ENCODE measurements around the gene OSBP2.
"Not testable (repeated sequence)": the region's sequence is repeated elsewhere in the genome, so short reads cannot be mapped to it uniquely, and the experiment has no call there.

The OSBP2 gene

GRCh38 chr22:30773919-30774318 lies 79.2 kb downstream of the OSBP2 start:
- no peak for DNase-seq

- DNase-seq: no peak
Observed at GRCh38 chr22:30774566-30774965, 79.9 kb downstream of the OSBP2 start.

DNA sequence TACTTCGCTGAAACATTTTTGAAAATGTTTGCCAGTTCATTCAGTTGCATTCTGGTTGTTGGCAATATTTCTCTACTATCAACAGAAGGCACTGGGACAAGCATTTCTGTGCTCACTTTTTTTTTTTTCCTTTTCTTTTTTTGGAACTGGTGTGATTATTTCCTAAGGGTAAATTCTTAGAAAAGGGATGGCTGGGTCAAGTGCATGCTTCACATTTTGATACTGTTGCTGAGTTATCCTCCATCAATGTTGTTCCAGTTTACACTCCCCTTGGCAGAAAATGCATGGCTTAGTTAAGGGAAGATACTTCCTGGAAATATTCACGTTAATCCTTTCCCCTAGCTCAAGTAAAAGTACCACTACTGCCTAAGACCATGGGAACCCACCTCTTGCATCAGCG lies 81.8 kb downstream of the OSBP2 start:
- no peak for DNase-seq

GRCh38 chr22:30777146-30777545 lies 82.5 kb downstream of the OSBP2 start:
- DNase-seq: not testable (repeated sequence)

GRCh38 chr22:30777587-30777986 lies 82.9 kb downstream of the OSBP2 start:
- no peak for DNase-seq

DNA sequence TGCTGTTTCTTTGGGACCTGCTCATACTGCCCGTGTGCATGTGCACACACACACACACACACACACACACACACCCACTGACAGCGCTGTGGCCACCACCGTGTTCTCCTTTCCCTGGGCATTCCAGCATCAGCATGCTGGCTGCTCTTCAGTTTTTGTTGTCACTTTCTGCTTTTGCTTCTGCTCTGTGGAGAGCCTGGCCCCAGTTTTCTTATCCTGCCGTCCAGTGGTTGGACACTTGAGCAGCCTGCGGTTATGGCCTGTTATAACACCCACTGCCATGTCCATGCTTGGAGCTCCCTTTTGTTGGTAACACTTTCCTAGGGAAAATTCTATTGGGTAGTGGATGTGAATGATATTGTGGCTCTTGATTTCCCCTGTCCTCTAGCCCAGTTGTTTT lies 83.6 kb downstream of the OSBP2 start:
- no peak for DNase-seq

GRCh38 chr22:30780026-30780425 lies 85.4 kb downstream of the OSBP2 start:
- DNase-seq: no peak

GRCh38 chr22:30781271-30781875 lies 86.7 kb downstream of the OSBP2 start:
- DNase-seq: no peak

DNA sequence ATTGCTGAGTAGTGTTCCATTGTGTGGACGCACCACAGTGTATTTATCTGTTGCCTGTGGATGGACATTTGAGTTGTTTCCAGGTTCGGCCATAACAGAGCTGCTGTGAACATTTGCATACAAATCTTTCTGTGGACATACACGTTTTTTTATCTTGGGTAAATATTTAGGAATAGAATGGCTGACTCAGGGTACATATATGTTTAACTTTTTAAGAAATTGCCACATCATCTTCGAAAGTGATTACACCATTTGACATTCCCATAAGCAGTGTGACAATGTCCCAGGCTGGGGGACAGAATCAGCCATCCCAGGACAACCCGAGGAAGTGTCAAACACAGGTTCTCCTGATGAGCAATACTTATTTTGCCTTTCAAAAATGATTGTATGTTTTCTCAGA lies 87.9 kb downstream of the OSBP2 start:
- no peak for DNase-seq

GRCh38 chr22:30783021-30783420 lies 88.3 kb downstream of the OSBP2 start:
- no peak for DNase-seq

GRCh38 chr22:30785527-30785926 lies 90.9 kb downstream of the OSBP2 start:
- no peak for DNase-seq

DNA sequence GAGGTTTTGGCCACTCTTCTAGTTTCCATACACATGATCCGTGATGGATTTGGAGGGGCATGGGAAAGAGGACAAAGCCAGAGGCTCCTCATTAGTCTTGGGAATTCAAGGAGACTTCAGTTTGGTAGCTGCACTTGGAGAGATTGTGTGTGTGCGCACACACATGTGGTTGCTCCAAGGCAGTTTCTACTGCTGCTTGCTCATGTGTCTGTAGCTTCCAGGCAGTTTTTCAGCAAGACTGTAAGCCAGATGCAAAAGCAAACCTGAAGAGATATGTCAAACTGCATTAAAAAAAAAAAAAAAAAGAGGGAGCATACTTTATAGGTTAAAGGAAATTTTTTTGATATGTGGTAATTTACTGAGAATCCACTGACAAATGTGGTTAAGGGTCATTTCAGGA lies 95.7 kb downstream of the OSBP2 start:
- DNase-seq: no peak

DNA sequence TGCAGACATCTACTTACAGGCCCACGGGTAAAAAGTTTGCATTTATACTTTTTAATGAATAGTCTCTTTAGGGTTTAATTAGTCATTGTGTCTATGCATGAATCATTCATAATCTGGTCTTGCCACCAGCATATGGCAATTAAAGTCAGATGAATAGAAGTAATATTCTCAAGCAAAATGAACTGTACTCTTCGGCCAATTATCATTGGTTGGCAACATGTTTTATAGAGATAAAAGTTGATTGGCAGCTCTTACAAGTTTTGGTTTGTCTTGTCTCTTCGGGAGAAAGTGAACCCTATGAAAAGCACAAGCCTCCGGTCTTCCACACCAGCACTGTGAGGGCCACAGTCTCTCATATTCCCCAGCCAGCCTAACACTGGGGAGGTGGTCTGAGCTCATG lies 97.8 kb downstream of the OSBP2 start:
- DNase-seq: no peak

DNA sequence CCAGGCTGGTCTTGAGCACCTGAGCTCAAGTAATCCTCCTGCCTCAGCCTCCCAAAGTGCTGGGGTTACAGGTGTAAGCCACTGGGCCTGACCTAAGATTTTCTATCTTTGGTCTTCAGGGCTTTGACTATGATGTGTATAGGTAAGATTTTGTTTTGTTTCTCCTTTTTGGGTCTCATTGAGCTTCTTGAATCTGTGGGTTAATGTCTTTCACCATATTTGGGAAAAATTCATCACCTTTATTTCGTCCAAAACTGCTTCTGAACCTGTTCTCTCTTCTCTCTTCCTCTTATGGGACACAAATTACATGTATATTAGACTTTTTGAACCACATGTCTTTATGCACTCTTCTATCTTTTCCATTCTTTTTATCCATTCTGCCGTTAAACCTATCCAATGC lies 100.4 kb downstream of the OSBP2 start:
- no peak for DNase-seq

- no peak for DNase-seq
Observed at GRCh38 chr22:30801695-30802094, 107.0 kb downstream of the OSBP2 start.

- DNase-seq: no peak
Observed at GRCh38 chr22:30802202-30803166, 107.8 kb downstream of the OSBP2 start.

- no peak for DNase-seq
Observed at GRCh38 chr22:30803679-30804078, 109.0 kb downstream of the OSBP2 start.

DNA sequence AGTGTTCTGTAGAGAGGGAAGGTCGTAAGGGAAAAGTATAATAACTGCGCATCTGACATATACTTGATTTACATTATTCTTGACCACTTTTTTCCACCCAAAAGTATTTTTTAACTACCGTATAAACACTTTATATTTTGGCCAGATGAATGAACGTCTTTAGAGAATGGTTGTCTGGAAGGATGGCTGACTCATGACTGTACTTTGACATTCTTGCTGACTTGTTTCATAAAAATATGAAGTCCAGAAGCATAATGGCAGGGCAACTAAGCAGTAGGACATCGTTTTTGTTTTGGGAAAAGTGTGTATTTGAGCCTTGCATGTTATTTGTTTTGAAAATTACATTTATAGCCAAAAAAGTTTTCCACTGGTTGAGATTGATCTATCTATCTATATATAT lies 110.0 kb downstream of the OSBP2 start:
- no peak for DNase-seq

- DNase-seq: no peak
Observed at GRCh38 chr22:30806391-30806861, 111.8 kb downstream of the OSBP2 start.

DNA sequence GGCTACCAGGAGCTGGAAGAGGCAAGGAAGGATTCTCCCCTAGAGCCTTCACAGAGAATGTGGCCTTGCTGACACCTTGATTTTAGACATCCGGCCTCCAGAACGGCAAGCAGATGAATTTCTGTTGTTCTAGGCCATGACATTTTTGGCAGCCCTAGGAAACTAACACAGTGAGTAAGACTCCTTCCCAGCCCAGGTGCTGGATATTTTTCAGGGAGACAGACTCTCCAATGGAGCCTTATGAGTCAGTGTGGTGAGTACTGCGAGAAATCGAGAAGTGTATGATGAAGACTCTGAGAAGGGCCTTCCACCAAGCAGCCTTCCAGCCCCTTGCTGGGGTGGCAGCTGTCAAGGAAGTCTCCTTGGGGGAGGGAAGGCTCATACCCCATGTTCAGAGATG lies 114.4 kb downstream of the OSBP2 start:
- no peak for DNase-seq

GRCh38 chr22:30810105-30810504 lies 115.4 kb downstream of the OSBP2 start:
- no peak for DNase-seq

DNA sequence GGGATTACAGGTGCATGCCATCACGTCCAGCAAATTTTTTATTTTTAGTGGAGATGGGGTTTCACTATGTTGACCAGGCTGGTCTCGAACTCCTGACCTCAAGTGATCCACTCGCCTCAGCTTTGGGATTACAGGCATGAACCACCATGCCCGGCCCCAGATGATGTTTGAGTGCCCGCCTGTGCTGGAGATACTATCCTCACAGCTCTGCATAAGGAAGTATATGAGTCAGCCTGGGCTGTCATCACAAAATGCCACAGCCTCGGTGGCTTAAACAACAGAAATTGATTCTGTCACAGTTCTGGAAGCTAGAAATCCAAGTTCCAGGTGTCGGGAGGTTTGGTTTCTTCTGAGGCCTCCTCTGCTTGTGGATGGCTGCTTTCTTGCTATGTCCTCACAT lies 119.3 kb downstream of the OSBP2 start:
- no peak for DNase-seq

GRCh38 chr22:30816413-30816812 lies 121.7 kb downstream of the OSBP2 start:
- no peak for DNase-seq

DNA sequence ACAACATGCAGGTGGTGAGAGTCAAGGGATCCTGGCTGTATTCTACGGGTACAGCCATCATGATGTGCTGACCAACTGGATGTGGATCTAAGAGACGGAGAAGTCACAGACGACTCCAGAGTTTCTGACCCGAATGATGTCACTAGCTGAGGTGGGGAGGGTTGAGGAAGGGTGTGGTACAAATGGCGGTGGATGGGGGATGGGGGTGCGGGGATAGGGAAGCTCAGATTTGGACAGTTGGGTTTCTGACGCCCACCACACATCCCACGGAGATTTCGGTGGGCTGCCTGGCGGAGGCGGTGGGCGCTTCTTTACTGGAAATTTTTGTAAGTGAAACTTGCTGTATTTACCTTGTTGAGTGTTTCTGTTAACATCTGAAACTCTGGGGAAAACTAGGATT lies 126.7 kb downstream of the OSBP2 start:
- no peak for DNase-seq

DNA sequence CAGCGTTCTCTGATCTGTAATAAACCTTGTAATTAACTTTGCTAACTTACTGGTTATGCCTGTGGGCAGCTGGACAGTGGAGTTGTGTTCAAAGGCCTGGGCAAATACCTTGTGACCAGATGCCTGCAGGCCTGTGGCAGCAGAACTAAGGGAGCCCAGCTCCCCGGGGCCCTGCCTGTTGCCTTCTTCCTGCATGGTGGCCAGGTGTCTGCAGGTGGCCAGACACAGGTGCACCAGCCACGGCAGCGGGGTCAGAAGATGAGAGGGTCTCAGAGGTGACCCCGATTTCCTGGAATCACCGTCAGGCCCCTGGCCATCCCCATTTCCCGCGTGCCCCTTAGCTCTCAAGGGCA lies 127.2 kb downstream of the OSBP2 start:
- DNase-seq: no peak

All from NCI-H2107 (cell line).